Endothelial cell (in vitro differentiated cells): Measurements from ENCODE around the gene MYO3B. TPM values are rescaled to one million over a fixed set of nuclear protein-coding genes. Genes with fewer than 3 reads are reported as not detected.
A peak's percentile ranks its signal among the peaks of the same experiment; 100 is the strongest.

Experiments used
- DNase-seq: peaks from one replicate; pipeline ENCODE4 v3.0.0; 2021; ENCODE audit warnings: low spot score
- H3K27ac Mint-ChIP-seq: one replicate; pipeline ENCODE4 v1.8.0; 2021; ENCODE audit warnings: mixed read lengths, inconsistent platforms; ENCODE audit not compliant: unreplicated experiment
- H3K27me3 Mint-ChIP-seq: one replicate; pipeline ENCODE4 v1.8.0; 2021; ENCODE audit warnings: mild to moderate bottlenecking, moderate library complexity, mixed read lengths, inconsistent platforms; ENCODE audit not compliant: unreplicated experiment
- H3K36me3 Mint-ChIP-seq: one replicate; pipeline ENCODE4 v1.8.0; 2021; ENCODE audit warnings: mild to moderate bottlenecking, low read depth, mixed read lengths, inconsistent platforms; ENCODE audit not compliant: unreplicated experiment
- H3K4me1 Mint-ChIP-seq: one replicate; pipeline ENCODE4 v1.8.0; 2021; ENCODE audit warnings: mild to moderate bottlenecking, mixed read lengths, inconsistent platforms; ENCODE audit not compliant: unreplicated experiment
- H3K4me3 Mint-ChIP-seq: one replicate; pipeline ENCODE4 v1.8.0; 2021; ENCODE audit warnings: mild to moderate bottlenecking, mixed read lengths, inconsistent platforms; ENCODE audit not compliant: unreplicated experiment
- H3K9me3 Mint-ChIP-seq: one replicate; pipeline ENCODE4 v1.8.0; 2021; ENCODE audit warnings: mixed read lengths, inconsistent platforms; ENCODE audit not compliant: unreplicated experiment
- CTCF ChIP-seq: fragments of 200-600 bp; sonication (generic); IDR thresholded peaks from one replicate; pipeline ENCODE4 v1.5.0; 2021; ENCODE audit warnings: antibody characterized with exemption; ENCODE audit not compliant: unreplicated experiment
- total RNA-seq: library from RNA; stranded (reverse); fragmentation: NEBNext Ultra II Directional; extraction: Animal tissue kit (Norgen Biotek cat#: 25700); gene quantifications from one replicate; pipeline ENCODE4 v1.2.1, GENCODE V29; 2021; ENCODE audit not compliant: unreplicated experiment

MYO3B gene
- total RNA-seq, 1 donor from 2014 or later: 1.3 TPM

- Mint-ChIP-seq H3K4me3 (no peak overlapping the region), H3K27me3 (peaks cover 2% of the 10 kb centered on the region), H3K27ac (no peak overlapping the region), H3K4me1 (peaks cover 52% of the 10 kb centered on the region), H3K9me3 (no peaks in the 10 kb centered on the region), H3K36me3 (no peaks in the 10 kb centered on the region)
- TF ChIP-seq CTCF: no peak
- DNase-seq: no peak
Measured at GRCh38 chr2:170500770-170501169, 322.8 kb downstream of the MYO3B start.

GRCh38 chr2:170501421-170502043, 323.6 kb downstream of the MYO3B start:
- Mint-ChIP-seq H3K27me3 (peaks cover 2% of the 10 kb centered on the region), H3K9me3 (no peaks in the 10 kb centered on the region), H3K36me3 (no peaks in the 10 kb centered on the region), H3K4me1 (peaks cover 60% of the 10 kb centered on the region), H3K4me3 (no peak overlapping the region), H3K27ac (no peak overlapping the region)
- TF ChIP-seq CTCF: no peak
- DNase-seq: no peak

- no peaks in the 10 kb centered on the region for H3K36me3 Mint-ChIP-seq
- peaks cover 4% of the 10 kb centered on the region for H3K27me3 Mint-ChIP-seq
- no peak for DNase-seq
- H3K4me1 Mint-ChIP-seq: peaks cover 70% of the 10 kb centered on the region
- no peaks in the 10 kb centered on the region for H3K9me3 Mint-ChIP-seq
- no peak for TF ChIP-seq CTCF
- H3K27ac Mint-ChIP-seq: no peak overlapping the region
- no peak overlapping the region for H3K4me3 Mint-ChIP-seq
Measured at GRCh38 chr2:170502361-170503130, 324.6 kb downstream of the MYO3B start.

DNA sequence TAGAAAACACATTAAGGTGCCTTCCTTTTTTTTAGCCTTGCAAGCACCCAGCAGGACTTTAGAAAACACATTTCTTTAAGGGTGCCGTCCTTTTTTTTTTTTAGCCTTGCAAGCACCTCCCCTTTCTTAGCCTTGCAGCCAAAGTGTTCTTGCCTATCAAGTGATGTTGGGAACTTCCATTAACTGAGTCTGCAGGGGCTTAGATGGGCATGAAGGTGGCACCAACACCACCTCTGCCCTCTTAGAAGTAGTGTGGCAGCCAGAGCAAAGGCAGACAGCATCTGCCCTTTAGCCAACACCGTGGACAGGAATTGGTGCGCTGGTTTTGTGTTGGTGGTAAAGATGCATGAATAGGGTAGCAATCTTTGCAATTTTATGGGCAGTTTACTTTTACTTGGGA, 325.6 kb downstream of the MYO3B start:
- Mint-ChIP-seq H3K9me3 (no peaks in the 10 kb centered on the region), H3K4me3 (no peak overlapping the region), H3K27ac (peak overlapping the region; percentile 97), H3K36me3 (no peaks in the 10 kb centered on the region), H3K4me1 (peaks cover 73% of the 10 kb centered on the region), H3K27me3 (peaks cover 4% of the 10 kb centered on the region)
- no peak for DNase-seq
- TF ChIP-seq CTCF: no peak
